SU-DHL-6 (cell line): ENCODE data around the gene TBPL1.

Source experiments
- H2AFZ ChIP-seq: fragments of 200-600 bp; sonication (generic); 2 replicates; pipeline ENCODE4 v1.6.1; 2014; ENCODE audit warnings: low read depth, mild to moderate bottlenecking, moderate library complexity, mixed read lengths, antibody characterized with exemption, low read length; ENCODE audit not compliant: severe bottlenecking
- H3F3A ChIP-seq: fragments of 200-600 bp; shearing (Covaris generic); 2 replicates; pipeline ENCODE4 v1.6.0; 2016; ENCODE audit warnings: antibody characterized with exemption, mild to moderate bottlenecking; ENCODE audit not compliant: insufficient read depth
- H3K27ac ChIP-seq: fragments of 200-600 bp; sonication (generic); 2 replicates; pipeline ENCODE4 v1.5.1; 2016; ENCODE audit warnings: low read depth, mild to moderate bottlenecking, low read length, moderate library complexity, mixed read lengths
- H3K27me3 ChIP-seq: fragments of 200-600 bp; sonication (generic), shearing (Covaris generic); 2 replicates; pipeline ENCODE4 v1.6.0; 2014; ENCODE audit warnings: mild to moderate bottlenecking, low read length
- H3K36me3 ChIP-seq: fragments of 200-600 bp; sonication (generic); 2 replicates; pipeline ENCODE4 v1.6.1; 2014; ENCODE audit warnings: mild to moderate bottlenecking, low read length, mixed read lengths
- H3K4me2 ChIP-seq: fragments of 300-600, 200-600 bp; shearing (Covaris generic), sonication (generic); 2 replicates; pipeline ENCODE4 v1.6.0; 2014; ENCODE audit warnings: low read length, low read depth, mild to moderate bottlenecking; ENCODE audit not compliant: poor library complexity, severe bottlenecking
- H3K4me3 ChIP-seq: fragments of 200-600 bp; sonication (generic); 2 replicates; pipeline ENCODE4 v1.5.1; 2014; ENCODE audit warnings: antibody characterized with exemption, low read length, mild to moderate bottlenecking, mixed read lengths; ENCODE audit not compliant: insufficient read depth, poor library complexity, severe bottlenecking
- H3K79me2 ChIP-seq: fragments of 200-600 bp; sonication (generic); 2 replicates; pipeline ENCODE4 v1.6.1; 2014; ENCODE audit warnings: mild to moderate bottlenecking, low read length, moderate library complexity; ENCODE audit not compliant: insufficient read depth
- H3K9ac ChIP-seq: fragments of 200-600 bp; sonication (generic); 2 replicates; pipeline ENCODE4 v1.7.0; 2014; ENCODE audit warnings: mild to moderate bottlenecking, low read length
- H3K9me2 ChIP-seq: fragments of 200-600 bp; sonication (generic); replicated peaks from 2 replicates; pipeline ENCODE4 v1.6.1; 2014; ENCODE audit warnings: low read length; ENCODE audit not compliant: insufficient read depth
- H3K9me3 ChIP-seq: fragments of 200-600 bp; sonication (generic); 2 replicates; pipeline ENCODE4 v1.6.1; 2014; ENCODE audit warnings: low read length, mixed read lengths; ENCODE audit not compliant: insufficient read depth
- H4K20me1 ChIP-seq: fragments of 200-600 bp; sonication (generic); 2 replicates; pipeline ENCODE4 v1.6.1; 2014; ENCODE audit warnings: low read depth, mild to moderate bottlenecking, antibody characterized with exemption, low read length, moderate library complexity, mixed read lengths
- CTCF ChIP-seq: fragments of 200-600 bp; sonication (generic); IDR thresholded peaks from one replicate; pipeline ENCODE4 v1.5.1; 2017; ENCODE audit warnings: antibody characterized with exemption, mild to moderate bottlenecking, low read length, moderate library complexity; ENCODE audit not compliant: insufficient read depth, poor library complexity, severe bottlenecking
- EZH2phosphoT487 ChIP-seq: fragments of 200-600 bp; sonication (generic), shearing (Covaris generic); conservative IDR thresholded peaks from 2 replicates; pipeline ENCODE4 v1.6.1; 2018; ENCODE audit warnings: mild to moderate bottlenecking, antibody characterized with exemption, low read length, moderate library complexity, mixed read lengths

TBPL1 gene

GRCh38 chr6:134026597-134026996, 73.6 kb downstream of the TBPL1 start:
- no peak overlapping the region for H2AFZ ChIP-seq
- no peaks in the 10 kb centered on the region for H3K79me2 ChIP-seq
- no peak overlapping the region for H3K4me2 ChIP-seq
- H3K9me3 ChIP-seq: no peaks in the 10 kb centered on the region
- no peaks in the 10 kb centered on the region for H4K20me1 ChIP-seq
- no peaks in the 10 kb centered on the region for H3K27me3 ChIP-seq
- H3K36me3 ChIP-seq: no peaks in the 10 kb centered on the region
- H3K27ac ChIP-seq: no peak overlapping the region
- no peaks in the 10 kb centered on the region for H3K9me2 ChIP-seq
- TF ChIP-seq CTCF: no peak
- no peak for TF ChIP-seq EZH2phosphoT487
- H3F3A ChIP-seq: no peaks in the 10 kb centered on the region
- no peak overlapping the region for H3K4me3 ChIP-seq
- no peak overlapping the region for H3K9ac ChIP-seq

DNA sequence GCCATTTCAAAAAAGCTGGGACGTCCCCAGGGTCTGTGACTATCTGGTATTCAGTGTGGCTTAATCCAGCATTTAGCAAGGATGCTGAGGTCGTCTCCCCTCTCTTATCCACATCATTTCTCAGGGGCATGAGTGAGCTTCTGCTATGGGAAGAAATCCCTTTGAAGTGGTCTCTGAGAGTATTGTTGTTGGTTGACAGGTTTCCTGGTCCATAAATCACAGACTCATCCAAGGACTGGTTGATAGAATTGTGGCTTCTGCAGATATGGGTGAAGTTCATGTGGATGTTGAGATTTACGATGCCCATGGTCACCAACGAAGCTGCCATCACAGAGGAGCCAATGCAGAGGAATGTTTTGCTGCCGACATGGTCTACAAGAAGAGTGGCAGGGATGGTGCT, 75.4 kb downstream of the TBPL1 start:
- Histone ChIP-seq H3F3A (no peaks in the 10 kb centered on the region), H3K4me3 (no peak overlapping the region), H3K4me2 (no peak overlapping the region), H2AFZ (no peak overlapping the region), H3K9me3 (no peaks in the 10 kb centered on the region), H3K36me3 (no peaks in the 10 kb centered on the region), H3K9ac (no peak overlapping the region), H3K27ac (no peak overlapping the region), H3K79me2 (no peaks in the 10 kb centered on the region), H4K20me1 (no peaks in the 10 kb centered on the region), H3K27me3 (no peaks in the 10 kb centered on the region), H3K9me2 (no peaks in the 10 kb centered on the region)
- TF ChIP-seq EZH2phosphoT487: no peak
- no peak for TF ChIP-seq CTCF

DNA sequence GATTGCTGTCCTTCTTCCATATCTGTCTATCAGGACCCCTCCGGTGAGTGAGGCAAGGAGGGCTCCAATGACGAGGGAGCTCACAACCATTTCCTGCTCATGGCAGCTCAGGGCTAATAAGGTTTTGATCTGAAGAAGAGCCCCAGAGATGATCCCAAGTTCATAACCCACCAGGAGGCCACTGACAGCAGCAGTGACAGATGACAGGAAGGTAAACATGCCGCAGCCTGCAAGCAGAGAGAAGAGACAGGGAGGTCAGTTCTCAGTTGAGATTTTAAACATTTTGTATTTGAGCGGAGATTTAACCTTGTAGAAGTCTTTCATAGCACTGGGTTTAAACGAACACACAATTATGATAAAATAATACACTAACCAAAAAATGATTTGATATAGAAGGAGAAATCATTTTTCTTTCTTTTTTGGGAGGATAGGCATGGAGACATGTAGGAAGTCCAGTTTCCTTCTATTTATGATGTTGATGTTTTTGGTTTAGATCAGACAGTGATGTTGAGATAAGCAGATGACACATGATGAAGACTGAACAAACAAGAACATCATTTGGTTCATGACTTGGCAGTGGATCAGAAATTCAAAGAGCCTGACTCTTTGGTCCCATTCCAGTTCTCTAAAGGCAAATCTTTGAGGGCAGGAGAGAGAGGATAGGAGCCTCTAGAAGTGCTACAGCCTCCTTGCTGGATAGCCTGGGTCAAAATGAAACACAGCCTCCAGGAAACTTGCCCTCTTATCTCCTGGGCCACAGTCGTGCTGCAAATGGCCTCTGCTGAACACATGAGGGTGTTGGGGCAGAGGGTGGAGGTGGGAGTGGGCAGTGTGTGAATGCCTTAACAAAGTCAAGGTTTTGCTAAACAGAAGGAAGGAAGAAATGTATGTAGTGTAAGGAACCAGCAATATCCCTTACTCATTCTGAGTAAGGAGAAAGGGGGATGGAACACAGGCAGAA, 76.8 kb downstream of the TBPL1 start:
- H3F3A ChIP-seq: no peaks in the 10 kb centered on the region
- H3K27ac ChIP-seq: no peak overlapping the region
- H3K27me3 ChIP-seq: no peaks in the 10 kb centered on the region
- no peak overlapping the region for H3K4me3 ChIP-seq
- H3K9me2 ChIP-seq: no peaks in the 10 kb centered on the region
- H3K79me2 ChIP-seq: no peaks in the 10 kb centered on the region
- no peak overlapping the region for H2AFZ ChIP-seq
- no peak overlapping the region for H3K9ac ChIP-seq
- H3K36me3 ChIP-seq: no peaks in the 10 kb centered on the region
- TF ChIP-seq CTCF (no peak), EZH2phosphoT487 (no peak)
- H4K20me1 ChIP-seq: no peaks in the 10 kb centered on the region
- no peaks in the 10 kb centered on the region for H3K9me3 ChIP-seq
- H3K4me2 ChIP-seq: no peak overlapping the region
